ENCODE measurements around the gene CST5.
"Not testable (repeated sequence)": the region's sequence is repeated elsewhere in the genome, so short reads cannot be mapped to it uniquely, and the experiment has no call there.

CST5 gene

GRCh38 chr20:23879328-23879798, at the start of gene CST5:
Gene CST5, minus strand, starts transcription at chr20:23879748. Its CDS starts 72 bp downstream, at chr20:23879676.
- no peak for DNase-seq (ENCODE audit: low spot score)

GRCh38 chr20:23928788-23929187, 49.2 kb upstream of the CST5 start:
- no peak for DNase-seq (ENCODE audit: low spot score)

GRCh38 chr20:23928353-23928752, 48.8 kb upstream of the CST5 start:
- no peak for DNase-seq (ENCODE audit: low spot score)

GRCh38 chr20:23926944-23927872, 47.7 kb upstream of the CST5 start:
- no peak for DNase-seq (ENCODE audit: low spot score)

- DNase-seq (ENCODE audit: low spot score): no peak
Observed at GRCh38 chr20:23926526-23926880, 47.0 kb upstream of the CST5 start.

- DNase-seq (ENCODE audit: low spot score): no peak
Observed at GRCh38 chr20:23925789-23926525, 46.4 kb upstream of the CST5 start.

- no peak for DNase-seq (ENCODE audit: low spot score)
Observed at GRCh38 chr20:23924751-23925150, 45.2 kb upstream of the CST5 start.

- no peak for DNase-seq (ENCODE audit: low spot score)
Observed at GRCh38 chr20:23923891-23924435, 44.4 kb upstream of the CST5 start.

GRCh38 chr20:23923311-23923710, 43.8 kb upstream of the CST5 start:
- no peak for DNase-seq (ENCODE audit: low spot score)

- DNase-seq (ENCODE audit: low spot score): no peak
Observed at GRCh38 chr20:23920408-23921325, 41.1 kb upstream of the CST5 start.

- no peak for DNase-seq (ENCODE audit: low spot score)
Observed at GRCh38 chr20:23918896-23919295, 39.3 kb upstream of the CST5 start.

- no peak for DNase-seq (ENCODE audit: low spot score)
Observed at GRCh38 chr20:23918101-23918862, 38.7 kb upstream of the CST5 start.

GRCh38 chr20:23917024-23917725, 37.6 kb upstream of the CST5 start:
- DNase-seq (ENCODE audit: low spot score): no peak

GRCh38 chr20:23915844-23916243, 36.3 kb upstream of the CST5 start:
- DNase-seq (ENCODE audit: low spot score): no peak

GRCh38 chr20:23914469-23914868, 34.9 kb upstream of the CST5 start:
- DNase-seq (ENCODE audit: low spot score): not testable (repeated sequence)

GRCh38 chr20:23910210-23910609, 30.7 kb upstream of the CST5 start:
- no peak for DNase-seq (ENCODE audit: low spot score)

GRCh38 chr20:23909390-23909789, 29.8 kb upstream of the CST5 start:
- DNase-seq (ENCODE audit: low spot score): no peak

- DNase-seq (ENCODE audit: low spot score): no peak
Observed at GRCh38 chr20:23907579-23907978, 28.0 kb upstream of the CST5 start.

GRCh38 chr20:23902396-23902795, 22.8 kb upstream of the CST5 start:
- not testable (repeated sequence) for DNase-seq (ENCODE audit: low spot score)

- DNase-seq (ENCODE audit: low spot score): not testable (repeated sequence)
Observed at GRCh38 chr20:23890867-23891266, 11.3 kb upstream of the CST5 start.
